HG03097 (cell line): ENCODE data around the gene TTPAL.

ENCODE experiments used
- ATAC-seq: cut with Tn5 transposase; IDR thresholded peaks from one replicate; pipeline ENCODE4 v1.9.1; 2021; ENCODE audit not compliant: unreplicated experiment, low FRiP score

The TTPAL gene

GRCh38 chr20:44532259-44532980 lies 56.7 kb downstream of the TTPAL start:
- no peak for ATAC-seq

- ATAC-seq: no peak
These were observed 57.3 kb downstream of the TTPAL start for GRCh38 chr20:44532981-44533331.

GRCh38 chr20:44533928-44534327 lies 58.3 kb downstream of the TTPAL start:
- no peak for ATAC-seq

- no peak for ATAC-seq
These were observed 60.5 kb downstream of the TTPAL start for GRCh38 chr20:44536175-44536574.

GRCh38 chr20:44537993-44538392 lies 62.3 kb downstream of the TTPAL start:
- ATAC-seq: no peak

GRCh38 chr20:44540834-44541233 lies 65.2 kb downstream of the TTPAL start:
- no peak for ATAC-seq

- ATAC-seq: no peak
These were observed 66.3 kb downstream of the TTPAL start for GRCh38 chr20:44541992-44542391.

GRCh38 chr20:44542890-44543289 lies 67.2 kb downstream of the TTPAL start:
- no peak for ATAC-seq

GRCh38 chr20:44543358-44543757 lies 67.7 kb downstream of the TTPAL start:
- ATAC-seq: no peak
